ENCODE results near the gene PPM1N.

PPM1N gene

GRCh38 chr19:45495178-45495577 lies 3.1 kb upstream of the PPM1N start:
- DNase-seq, result no peak
- TF ChIP-seq EZH2phosphoT487 (IDR thresholded peaks at IDR 0.05; ENCODE audit: low read length) (no peak), EZH2 (optimal IDR thresholded peaks at IDR 0.05; ENCODE audit: low read depth, low read length) (no peak)
- TF ChIP-seq, protein P1, sequence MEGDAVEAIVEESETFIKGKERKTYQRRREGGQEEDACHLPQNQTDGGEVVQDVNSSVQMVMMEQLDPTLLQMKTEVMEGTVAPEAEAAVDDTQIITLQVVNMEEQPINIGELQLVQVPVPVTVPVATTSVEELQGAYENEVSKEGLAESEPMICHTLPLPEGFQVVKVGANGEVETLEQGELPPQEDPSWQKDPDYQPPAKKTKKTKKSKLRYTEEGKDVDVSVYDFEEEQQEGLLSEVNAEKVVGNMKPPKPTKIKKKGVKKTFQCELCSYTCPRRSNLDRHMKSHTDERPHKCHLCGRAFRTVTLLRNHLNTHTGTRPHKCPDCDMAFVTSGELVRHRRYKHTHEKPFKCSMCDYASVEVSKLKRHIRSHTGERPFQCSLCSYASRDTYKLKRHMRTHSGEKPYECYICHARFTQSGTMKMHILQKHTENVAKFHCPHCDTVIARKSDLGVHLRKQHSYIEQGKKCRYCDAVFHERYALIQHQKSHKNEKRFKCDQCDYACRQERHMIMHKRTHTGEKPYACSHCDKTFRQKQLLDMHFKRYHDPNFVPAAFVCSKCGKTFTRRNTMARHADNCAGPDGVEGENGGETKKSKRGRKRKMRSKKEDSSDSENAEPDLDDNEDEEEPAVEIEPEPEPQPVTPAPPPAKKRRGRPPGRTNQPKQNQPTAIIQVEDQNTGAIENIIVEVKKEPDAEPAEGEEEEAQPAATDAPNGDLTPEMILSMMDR (IDR thresholded peaks at IDR 0.05; ENCODE audit: low read length), result no peak
- Histone ChIP-seq H4K20me1 (ENCODE audit: insufficient read depth, low read length) (no peaks in the 10 kb centered on the region), H3F3A (ENCODE audit: insufficient read depth, low read length) (no peaks in the 10 kb centered on the region; the same call in 1 of the 2 replicates), H3K9me3 (replicated peaks; ENCODE audit: insufficient read depth, low read length) (no peaks in the 10 kb centered on the region), H3K4me1 (ENCODE audit: low read length) (peaks cover 9% of the 10 kb centered on the region), H3K4me2 (ENCODE audit: low read depth, low read length) (no peak overlapping the region), H3K79me2 (ENCODE audit: low read length) (no peaks in the 10 kb centered on the region), H3K36me3 (replicated peaks; ENCODE audit: insufficient read depth, low read length) (no peaks in the 10 kb centered on the region), H3K4me3 (ENCODE audit: low read length) (no peak overlapping the region), H3K27me3 (replicated peaks; ENCODE audit: insufficient read depth, low read length) (peaks cover 68% of the 10 kb centered on the region), H3K27ac (ENCODE audit: low read length) (no peak overlapping the region), H3K9me2 (replicated peaks; ENCODE audit: insufficient read depth, low read length) (no peaks in the 10 kb centered on the region), H3K9ac (ENCODE audit: low read length) (no peak overlapping the region), H2AFZ (ENCODE audit: low read length) (no peak overlapping the region)

- Histone ChIP-seq H2AFZ (ENCODE audit: low read length) (0 out of 2 replicates have a peak overlapping the region, but pooled peaks have one; percentile 12), H3K9ac (ENCODE audit: low read length) (no peak overlapping the region), H3F3A (ENCODE audit: insufficient read depth, low read length) (no peaks in the 10 kb centered on the region; the same call in 1 of the 2 replicates), H3K36me3 (replicated peaks; ENCODE audit: insufficient read depth, low read length) (no peaks in the 10 kb centered on the region), H3K4me3 (ENCODE audit: low read length) (peak overlapping the region; percentile 61), H4K20me1 (ENCODE audit: insufficient read depth, low read length) (no peaks in the 10 kb centered on the region), H3K27ac (ENCODE audit: low read length) (no peak overlapping the region), H3K9me3 (replicated peaks; ENCODE audit: insufficient read depth, low read length) (no peaks in the 10 kb centered on the region), H3K27me3 (replicated peaks; ENCODE audit: insufficient read depth, low read length) (peaks cover 68% of the 10 kb centered on the region), H3K4me2 (ENCODE audit: low read depth, low read length) (peak overlapping the region; percentile 99), H3K9me2 (replicated peaks; ENCODE audit: insufficient read depth, low read length) (no peaks in the 10 kb centered on the region), H3K4me1 (ENCODE audit: low read length) (peaks cover 9% of the 10 kb centered on the region), H3K79me2 (ENCODE audit: low read length) (no peaks in the 10 kb centered on the region)
- TF ChIP-seq EZH2 (optimal IDR thresholded peaks at IDR 0.05; ENCODE audit: low read depth, low read length), result no peak
- peak; percentile 42 for DNase-seq
Observed at GRCh38 chr19:45496349-45496953, 1.8 kb upstream of the PPM1N start.

DNA sequence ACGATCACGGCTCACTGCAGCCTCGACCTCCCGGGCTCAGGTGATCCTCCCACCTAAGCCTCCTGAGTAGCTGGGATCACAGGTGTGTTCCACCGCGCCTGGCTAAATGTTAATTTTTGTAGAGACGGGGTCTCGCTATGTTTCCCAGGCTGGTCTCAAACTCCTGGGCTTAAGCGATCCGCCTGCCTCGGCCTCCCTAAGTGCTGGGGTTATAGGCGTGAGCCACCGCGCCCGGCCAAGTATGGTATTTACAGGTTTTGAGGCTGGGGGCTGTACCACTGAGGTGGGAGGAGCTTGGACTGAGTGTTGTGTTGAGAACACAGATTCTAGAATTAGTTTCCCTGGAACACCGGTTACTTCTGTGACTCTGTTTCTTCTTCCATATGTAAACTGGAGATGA lies 452 bp upstream of the PPM1N start:
- DNase-seq, result no peak
- Histone ChIP-seq H3K27ac (ENCODE audit: low read length) (no peak overlapping the region), H3K9ac (ENCODE audit: low read length) (no peak overlapping the region), H2AFZ (ENCODE audit: low read length) (no peak overlapping the region), H3K4me1 (ENCODE audit: low read length) (peaks cover 9% of the 10 kb centered on the region), H3F3A (ENCODE audit: insufficient read depth, low read length) (no peaks in the 10 kb centered on the region; the same call in 1 of the 2 replicates), H3K4me2 (ENCODE audit: low read depth, low read length) (no peak overlapping the region), H3K36me3 (replicated peaks; ENCODE audit: insufficient read depth, low read length) (no peaks in the 10 kb centered on the region), H3K9me3 (replicated peaks; ENCODE audit: insufficient read depth, low read length) (no peaks in the 10 kb centered on the region), H3K27me3 (replicated peaks; ENCODE audit: insufficient read depth, low read length) (peaks cover 62% of the 10 kb centered on the region), H3K79me2 (ENCODE audit: low read length) (no peaks in the 10 kb centered on the region), H3K9me2 (replicated peaks; ENCODE audit: insufficient read depth, low read length) (no peaks in the 10 kb centered on the region), H3K4me3 (ENCODE audit: low read length) (no peak overlapping the region), H4K20me1 (ENCODE audit: insufficient read depth, low read length) (no peaks in the 10 kb centered on the region)
- TF ChIP-seq, protein P1 (IDR thresholded peaks at IDR 0.05; ENCODE audit: low read length), result no peak
- TF ChIP-seq EZH2phosphoT487 (IDR thresholded peaks at IDR 0.05; ENCODE audit: low read length) (no peak), EZH2 (optimal IDR thresholded peaks at IDR 0.05; ENCODE audit: low read depth, low read length) (no peak)
